Ovary (tissue), 3 donors: ENCODE data around the gene KIAA0040.

Experiments
- EP300 ChIP-seq: sonication (generic); formaldehyde crosslinking; IDR thresholded peaks from one replicate; pipeline ENCODE4 v1.6.1; 2017; ENCODE audit warnings: antibody characterized with exemption
- POLR2A ChIP-seq: fragments of 450-650 bp; IDR thresholded peaks from one replicate; pipeline ENCODE4 v1.6.1; 2017; ENCODE audit warnings: antibody characterized with exemption, mild to moderate bottlenecking, moderate library complexity
- TF ChIP-seq, protein P1 (sequence below), 3 donors: fragments of 450-650 bp in 2 of 3; fragments of 200-600 bp in 1 of 3; IDR thresholded peaks; one replicate each; pipeline versions ENCODE4 v1.5.1 to v1.8.0; 2016 to 2022; ENCODE audit warnings: antibody characterized with exemption in 3 of 3, mild to moderate bottlenecking in 1 of 3
- donor health status: DM: no; HTN: no; CAD: no.

DNA sequence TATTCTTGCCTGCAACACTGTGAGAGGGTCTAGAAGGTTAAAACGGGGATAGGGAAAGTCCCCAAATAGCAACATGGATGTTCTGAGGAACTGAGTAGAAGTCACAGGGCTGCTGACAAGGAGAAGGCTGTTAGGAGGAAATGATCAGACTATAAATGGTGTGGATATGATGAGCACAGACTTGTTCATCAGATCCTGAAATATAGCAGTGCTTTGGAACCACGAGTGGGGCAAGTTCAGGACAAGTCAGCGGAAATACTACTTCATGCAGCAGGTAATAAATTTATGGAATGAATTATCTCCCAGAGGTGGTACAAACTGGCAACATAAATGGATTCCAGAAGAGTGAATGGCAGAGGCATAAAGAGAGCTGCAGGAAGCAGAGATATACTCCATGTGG lies 3.2 kb upstream of the KIAA0040 start:
- TF ChIP-seq, protein P1, sequence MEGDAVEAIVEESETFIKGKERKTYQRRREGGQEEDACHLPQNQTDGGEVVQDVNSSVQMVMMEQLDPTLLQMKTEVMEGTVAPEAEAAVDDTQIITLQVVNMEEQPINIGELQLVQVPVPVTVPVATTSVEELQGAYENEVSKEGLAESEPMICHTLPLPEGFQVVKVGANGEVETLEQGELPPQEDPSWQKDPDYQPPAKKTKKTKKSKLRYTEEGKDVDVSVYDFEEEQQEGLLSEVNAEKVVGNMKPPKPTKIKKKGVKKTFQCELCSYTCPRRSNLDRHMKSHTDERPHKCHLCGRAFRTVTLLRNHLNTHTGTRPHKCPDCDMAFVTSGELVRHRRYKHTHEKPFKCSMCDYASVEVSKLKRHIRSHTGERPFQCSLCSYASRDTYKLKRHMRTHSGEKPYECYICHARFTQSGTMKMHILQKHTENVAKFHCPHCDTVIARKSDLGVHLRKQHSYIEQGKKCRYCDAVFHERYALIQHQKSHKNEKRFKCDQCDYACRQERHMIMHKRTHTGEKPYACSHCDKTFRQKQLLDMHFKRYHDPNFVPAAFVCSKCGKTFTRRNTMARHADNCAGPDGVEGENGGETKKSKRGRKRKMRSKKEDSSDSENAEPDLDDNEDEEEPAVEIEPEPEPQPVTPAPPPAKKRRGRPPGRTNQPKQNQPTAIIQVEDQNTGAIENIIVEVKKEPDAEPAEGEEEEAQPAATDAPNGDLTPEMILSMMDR (IDR thresholded peaks at IDR 0.05): no peak
- TF ChIP-seq POLR2A: no peak
- TF ChIP-seq EP300: no peak
